GM18502 (cell line): Measurements from ENCODE around the gene ITPKA.
"Not testable (repeated sequence)": the region's sequence is repeated elsewhere in the genome, so short reads cannot be mapped to it uniquely, and the experiment has no call there.

Experiments
- ATAC-seq: cut with Tn5 transposase; IDR thresholded peaks from one replicate; pipeline ENCODE4 v1.9.1; 2021; ENCODE audit warnings: mild to moderate bottlenecking; ENCODE audit not compliant: unreplicated experiment, poor library complexity

ITPKA gene

DNA sequence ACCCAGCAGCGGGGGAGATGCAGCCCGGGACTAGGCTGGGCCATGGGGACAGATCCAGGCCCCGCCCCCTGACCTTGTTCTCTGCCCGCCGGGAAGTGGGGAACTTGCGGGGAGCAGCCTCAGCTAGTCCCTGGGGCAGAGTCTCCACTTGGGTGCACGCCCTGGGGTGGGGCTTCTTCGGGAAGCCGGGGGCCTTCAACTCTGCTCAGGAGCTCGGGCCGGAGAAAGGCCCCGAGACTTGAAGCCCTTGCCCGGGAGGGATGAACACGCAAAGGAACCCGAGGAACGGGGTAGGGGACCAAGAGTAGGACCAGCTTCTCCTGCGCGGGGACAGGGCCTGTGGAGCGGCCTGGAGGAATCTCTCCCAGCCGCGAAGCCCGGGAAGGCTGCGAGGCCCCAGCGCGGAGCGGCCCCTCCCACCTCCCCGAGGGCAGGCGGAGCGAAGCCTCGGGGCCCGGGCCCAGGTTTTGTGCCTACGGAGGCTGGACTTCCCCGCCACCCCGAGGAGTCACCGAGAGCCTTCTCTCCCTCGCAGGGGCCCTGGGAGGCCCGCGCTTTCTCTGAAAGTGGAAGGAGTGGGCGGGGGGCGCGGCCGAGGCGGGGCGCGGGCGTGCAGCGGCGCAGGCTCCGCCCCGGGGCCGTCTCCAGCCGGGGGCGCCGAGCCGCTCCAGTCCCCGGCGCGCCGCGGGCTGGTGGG is at the start of gene ITPKA:
TSS of gene ITPKA (plus strand) at position 670 of the 697 bp plus-strand sequence. CDS start 54 bp downstream, outside the sequence.
- ATAC-seq: peak; percentile 75

GRCh38 chr15:41445399-41445798 is 48.3 kb upstream of the ITPKA start:
- no peak for ATAC-seq

DNA sequence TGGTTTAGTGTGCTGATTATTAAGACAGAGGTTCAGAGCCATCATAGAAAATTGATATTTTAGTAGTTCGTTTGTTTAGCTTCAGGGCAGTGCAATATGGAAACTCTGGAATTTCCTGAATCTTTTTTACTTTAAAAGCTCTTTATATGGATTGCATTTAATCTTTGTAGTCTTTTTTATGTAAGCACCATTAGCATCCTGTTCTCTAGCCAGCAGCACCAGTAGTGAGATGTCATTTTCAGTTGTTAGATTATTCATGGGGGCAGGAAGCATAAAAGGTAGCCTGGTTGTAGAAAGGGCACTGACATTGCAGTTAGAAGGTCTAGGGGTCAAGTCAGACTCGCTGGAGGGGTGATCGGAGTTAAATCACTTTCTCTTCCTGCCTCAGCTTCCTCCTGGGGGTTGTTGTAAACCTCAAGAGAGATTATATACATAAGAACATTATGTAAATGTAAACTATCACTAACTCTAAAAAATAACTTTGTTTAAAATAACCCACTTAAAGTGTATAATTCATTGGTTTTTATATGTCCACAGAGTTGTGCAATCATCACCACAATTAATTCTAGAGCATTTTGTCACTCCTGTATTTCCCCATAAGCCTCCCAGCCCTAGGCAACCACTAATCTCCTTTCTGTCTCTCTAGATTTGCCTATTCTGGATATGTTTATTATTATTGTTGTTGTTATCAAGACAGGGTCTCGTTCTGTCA is 31.4 kb upstream of the ITPKA start:
- no peak for ATAC-seq

- no peak for ATAC-seq
These were observed 28.6 kb upstream of the ITPKA start for GRCh38 chr15:41464889-41465580.

GRCh38 chr15:41465822-41466421 is 27.8 kb upstream of the ITPKA start:
- ATAC-seq: no peak

- ATAC-seq: no peak
These were observed 27.0 kb upstream of the ITPKA start for GRCh38 chr15:41466711-41467110.

- ATAC-seq: not testable (repeated sequence)
These were observed 24.0 kb upstream of the ITPKA start for GRCh38 chr15:41469644-41470043.

GRCh38 chr15:41473418-41473817 is 20.3 kb upstream of the ITPKA start:
- no peak for ATAC-seq

GRCh38 chr15:41474436-41474835 is 19.2 kb upstream of the ITPKA start:
- ATAC-seq: no peak

GRCh38 chr15:41474941-41475340 is 18.7 kb upstream of the ITPKA start:
- ATAC-seq: no peak

DNA sequence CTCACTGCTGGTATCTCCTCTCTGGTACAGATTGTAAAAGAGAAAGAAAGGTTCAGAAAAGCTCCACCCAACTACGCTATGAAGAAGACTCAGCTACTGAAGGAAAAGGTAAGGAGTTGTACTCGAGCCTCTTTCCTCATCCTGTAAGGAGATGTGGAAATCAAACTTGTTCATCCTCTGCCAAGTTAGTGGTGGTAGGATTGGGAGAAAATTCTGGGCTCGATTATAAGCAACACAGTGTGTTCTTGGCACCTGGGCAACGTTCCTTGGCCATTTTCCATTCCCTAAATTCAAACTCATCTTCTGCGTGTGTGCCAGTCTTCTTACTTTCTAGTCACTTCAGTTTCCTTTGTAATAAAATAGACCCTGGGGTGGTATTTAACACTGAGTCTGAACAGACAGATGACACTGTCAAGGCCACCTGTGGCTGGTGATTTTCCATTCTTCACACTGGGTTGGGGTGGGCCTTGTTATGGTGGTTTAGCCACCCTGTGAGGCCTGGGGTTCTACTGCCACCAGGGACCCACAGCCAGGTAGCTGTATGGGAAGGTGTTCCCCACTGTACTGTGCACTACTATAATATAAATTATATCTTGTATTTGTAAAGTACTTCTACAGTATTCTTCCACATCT is 17.1 kb upstream of the ITPKA start:
- ATAC-seq: no peak

DNA sequence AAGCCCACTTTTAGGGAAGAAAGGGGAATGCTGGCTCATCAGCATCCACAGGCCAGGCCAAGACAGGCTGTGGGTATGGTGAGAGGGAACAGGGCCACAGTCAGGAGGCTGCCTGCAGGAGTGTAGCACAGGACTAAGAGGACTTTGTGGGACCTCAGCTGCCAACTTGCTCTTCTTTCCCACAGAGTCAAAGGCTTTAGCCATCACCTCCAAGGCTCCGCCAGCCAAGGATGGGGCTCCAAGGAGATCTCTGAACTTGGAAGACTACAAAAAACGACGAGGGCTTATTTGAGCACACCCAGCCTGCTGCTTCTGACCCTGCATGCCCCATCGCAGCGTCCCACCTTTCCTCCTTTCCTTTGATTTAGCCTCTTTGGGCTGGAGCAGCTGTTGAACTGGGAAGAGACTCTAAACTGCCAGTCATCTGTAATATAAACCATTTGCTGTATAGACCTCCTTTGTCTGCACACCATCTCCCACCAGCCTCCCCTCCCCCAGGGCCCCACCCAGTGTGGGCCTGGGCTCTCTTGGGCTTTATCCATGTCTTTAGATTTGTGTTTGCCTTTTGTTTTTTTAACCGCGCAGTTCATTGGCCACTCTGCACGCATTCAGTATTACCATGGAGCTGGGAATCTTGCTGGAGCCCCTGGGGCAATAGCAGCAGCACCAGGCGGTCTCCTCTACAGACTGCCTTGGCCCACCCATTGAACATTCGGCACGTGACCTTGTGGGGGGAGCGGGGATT is 13.1 kb upstream of the ITPKA start:
- ATAC-seq: no peak

DNA sequence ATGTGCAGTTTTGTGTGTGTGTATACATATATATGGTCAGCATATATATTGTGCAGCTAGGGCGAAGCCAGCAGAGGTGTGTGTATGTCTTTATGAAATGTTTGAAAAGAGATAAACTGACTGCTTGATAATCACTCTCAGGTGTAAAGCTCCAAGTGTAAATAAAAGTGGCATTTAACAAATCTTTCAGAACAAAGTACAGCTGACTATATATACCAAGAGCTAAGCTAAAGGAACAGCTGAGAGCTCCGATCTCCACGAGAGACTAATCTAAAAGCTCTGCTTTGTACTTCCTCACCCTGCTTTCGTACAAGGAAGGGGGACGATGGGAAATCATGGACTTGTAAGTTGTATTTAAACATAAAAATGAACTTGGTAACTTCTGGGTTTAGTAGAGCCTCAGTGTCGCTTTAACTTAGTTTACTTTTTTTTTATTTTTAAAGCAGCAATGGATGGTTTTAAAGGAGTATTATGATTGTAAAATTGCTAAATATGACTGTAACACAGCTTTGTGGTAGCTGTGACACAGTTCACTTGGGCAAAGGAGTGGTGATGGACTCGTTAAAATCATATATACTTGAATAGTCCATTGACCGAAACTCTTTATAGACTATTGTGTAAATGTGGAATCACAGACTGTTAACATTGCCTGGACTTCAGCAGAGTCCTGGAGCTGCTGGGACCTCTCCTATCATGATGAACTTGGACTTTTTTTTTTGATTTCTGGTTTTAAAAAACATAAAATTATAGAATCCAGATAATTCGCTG is 11.4 kb upstream of the ITPKA start:
- ATAC-seq: no peak

- peak; percentile 74 for ATAC-seq
These were observed 10.6 kb upstream of the ITPKA start for GRCh38 chr15:41483115-41483514.

- peak; percentile 10 for ATAC-seq
These were observed 10.2 kb upstream of the ITPKA start for GRCh38 chr15:41483519-41483918.

GRCh38 chr15:41484937-41485625 is 8.6 kb upstream of the ITPKA start:
- ATAC-seq: no peak

DNA sequence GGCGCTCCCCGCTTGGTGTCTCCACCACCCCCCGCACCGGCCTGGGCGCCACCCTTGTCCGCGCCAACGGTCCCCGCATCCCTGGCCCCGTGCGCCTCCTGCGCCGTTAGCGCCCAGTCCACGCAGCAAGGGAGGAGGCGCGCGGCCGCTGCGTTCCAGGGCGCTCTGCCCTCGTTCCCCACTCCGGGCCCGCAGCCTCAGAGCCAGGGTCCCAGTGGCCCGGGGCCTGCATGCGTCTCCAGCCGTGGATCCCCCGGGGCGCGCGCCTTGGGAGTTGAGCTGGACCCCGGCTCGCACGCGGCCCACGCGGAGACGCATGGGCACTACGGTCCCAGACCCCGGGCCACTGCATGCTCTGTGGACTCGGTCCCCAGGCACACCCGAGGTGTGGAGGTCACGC is 7.4 kb upstream of the ITPKA start:
- ATAC-seq: no peak

- ATAC-seq: no peak
These were observed 6.3 kb upstream of the ITPKA start for GRCh38 chr15:41487381-41487780.
